Loucy (cell line): ENCODE data around the gene SSBP4.

Experiments used
- H2AFZ ChIP-seq: fragments of 200-600 bp; sonication (generic); 2 replicates; pipeline ENCODE4 v1.6.0; 2016; ENCODE audit warnings: antibody characterized with exemption, mild to moderate bottlenecking, low read length, moderate library complexity
- H3F3A ChIP-seq: fragments of 200-600 bp; 2 replicates; pipeline ENCODE4 v1.6.0; 2016; ENCODE audit warnings: antibody characterized with exemption, low read depth, mild to moderate bottlenecking
- H3K27me3 ChIP-seq: fragments of 200-600 bp; sonication (generic); 2 replicates; pipeline ENCODE4 v1.6.1; 2014; ENCODE audit warnings: low read length, mild to moderate bottlenecking; ENCODE audit not compliant: insufficient read depth, poor library complexity, severe bottlenecking
- H3K36me3 ChIP-seq: fragments of 200-600 bp; sonication (generic); 2 replicates; pipeline ENCODE4 v1.6.1; 2016; ENCODE audit warnings: low read length; ENCODE audit not compliant: insufficient read depth
- H3K4me1 ChIP-seq: fragments of 200-600 bp; sonication (generic); 2 replicates; pipeline ENCODE4 v1.5.1; 2014; ENCODE audit warnings: low read length, mild to moderate bottlenecking; ENCODE audit not compliant: insufficient read depth, poor library complexity, severe bottlenecking
- H3K4me2 ChIP-seq: fragments of 200-600 bp; sonication (generic); 2 replicates; pipeline ENCODE4 v1.6.0; 2014; ENCODE audit warnings: antibody characterized with exemption, low read length, low read depth, mild to moderate bottlenecking; ENCODE audit not compliant: poor library complexity, severe bottlenecking
- H3K4me3 ChIP-seq: fragments of 200-600 bp; sonication (generic); 2 replicates; pipeline ENCODE4 v1.5.1; 2014; ENCODE audit warnings: low read length, mild to moderate bottlenecking, mixed read lengths; ENCODE audit not compliant: poor library complexity, severe bottlenecking
- H3K79me2 ChIP-seq: fragments of 200-600 bp; sonication (generic); 2 replicates; pipeline ENCODE4 v1.6.1; 2014; ENCODE audit warnings: low read length; ENCODE audit not compliant: insufficient read depth
- H3K9ac ChIP-seq: fragments of 200-600 bp; sonication (generic); 2 replicates; pipeline ENCODE4 v1.6.0; 2014; ENCODE audit warnings: mild to moderate bottlenecking, low read depth, low read length, moderate library complexity; ENCODE audit not compliant: poor library complexity, severe bottlenecking
- H3K9me2 ChIP-seq: fragments of 200-600 bp; sonication (generic); replicated peaks from 2 replicates; pipeline ENCODE4 v1.6.1; 2016; ENCODE audit warnings: low read depth, low read length, mixed read lengths
- H3K9me3 ChIP-seq: fragments of 200-600 bp; sonication (generic); 2 replicates; pipeline ENCODE4 v1.6.1; 2014; ENCODE audit warnings: mild to moderate bottlenecking, antibody characterized with exemption, low read length, low read depth; ENCODE audit not compliant: insufficient read depth
- H4K20me1 ChIP-seq: fragments of 200-600 bp; sonication (generic); 2 replicates; pipeline ENCODE4 v1.6.0; 2014; ENCODE audit warnings: antibody characterized with exemption, low read length, mild to moderate bottlenecking; ENCODE audit not compliant: insufficient read depth, poor library complexity, severe bottlenecking
- CTCF ChIP-seq: fragments of 200-600 bp; sonication (generic); conservative IDR thresholded peaks from 2 replicates; pipeline ENCODE4 v1.5.1; 2014; ENCODE audit warnings: mild to moderate bottlenecking, antibody characterized with exemption, low read length
- EZH2phosphoT487 ChIP-seq: fragments of 200-600 bp; IDR thresholded peaks from 2 replicates; pipeline ENCODE4 v1.6.1; 2018; ENCODE audit warnings: antibody characterized with exemption, mild to moderate bottlenecking, moderate library complexity, borderline replicate concordance

SSBP4 gene

GRCh38 chr19:18456974-18457373, 37.8 kb downstream of the SSBP4 start:
- Histone ChIP-seq H3K36me3 (peaks cover 55% of the 10 kb centered on the region; the same call in 1 of the 2 replicates), H3K9ac (no peak overlapping the region), H3K9me2 (no peaks in the 10 kb centered on the region), H3K79me2 (no peaks in the 10 kb centered on the region), H3K27me3 (no peaks in the 10 kb centered on the region), H2AFZ (no peak overlapping the region), H3K4me2 (no peak overlapping the region), H3F3A (no peaks in the 10 kb centered on the region), H3K4me3 (no peak overlapping the region), H4K20me1 (no peaks in the 10 kb centered on the region), H3K9me3 (no peaks in the 10 kb centered on the region), H3K4me1 (no peaks in the 10 kb centered on the region)
- no peak for TF ChIP-seq EZH2phosphoT487
- TF ChIP-seq CTCF, result no peak

- Histone ChIP-seq H3K4me1 (no peaks in the 10 kb centered on the region), H3K4me3 (no peak overlapping the region), H3F3A (no peaks in the 10 kb centered on the region), H3K79me2 (no peaks in the 10 kb centered on the region), H3K9me3 (no peaks in the 10 kb centered on the region), H2AFZ (no peak overlapping the region), H3K9ac (no peak overlapping the region), H3K36me3 (peaks cover 60% of the 10 kb centered on the region; the same call in 1 of the 2 replicates), H3K9me2 (no peaks in the 10 kb centered on the region), H4K20me1 (no peaks in the 10 kb centered on the region), H3K4me2 (no peak overlapping the region), H3K27me3 (no peaks in the 10 kb centered on the region)
- no peak for TF ChIP-seq EZH2phosphoT487
- no peak for TF ChIP-seq CTCF
Measured at GRCh38 chr19:18457483-18458331, 38.5 kb downstream of the SSBP4 start.

- Histone ChIP-seq H3K36me3 (peaks cover 67% of the 10 kb centered on the region; the same call in 1 of the 2 replicates), H3K4me3 (no peak overlapping the region), H4K20me1 (no peaks in the 10 kb centered on the region), H3K27me3 (no peaks in the 10 kb centered on the region), H3K9me3 (no peaks in the 10 kb centered on the region), H3K9me2 (no peaks in the 10 kb centered on the region), H3K4me2 (no peak overlapping the region), H3K4me1 (peaks cover 4% of the 10 kb centered on the region), H3F3A (no peaks in the 10 kb centered on the region), H3K79me2 (peaks cover 3% of the 10 kb centered on the region; the same call in 1 of the 2 replicates), H3K9ac (no peak overlapping the region), H2AFZ (no peak overlapping the region)
- TF ChIP-seq EZH2phosphoT487, result no peak
- no peak for TF ChIP-seq CTCF
Measured at GRCh38 chr19:18460900-18461299, 41.7 kb downstream of the SSBP4 start.
